ENCODE results near the gene NHSL2.

GRCh38 chrX:72130762-72131250 is 220.2 kb downstream of the NHSL2 start:
- no peak for TF ChIP-seq CTCF (IDR thresholded peaks at IDR 0.05)
- TF ChIP-seq POLR2A (IDR thresholded peaks at IDR 0.05): no peak

All from body of pancreas (tissue), 4 donors.